Tibial nerve (tissue), 4 donors: ENCODE measurements around the gene NXPH4. TPM values are rescaled to one million over a fixed set of nuclear protein-coding genes. Genes with fewer than 3 reads are reported as not detected.
A peak's percentile ranks its signal among the peaks of the same experiment; 100 is the strongest.

ENCODE experiments used
- DNase-seq, 2 donors: peaks; one replicate each; pipeline ENCODE4 v3.0.0-alpha.2; 2019; ENCODE audit warnings: low spot score in 2 of 2
- H3K27ac ChIP-seq, 4 donors: fragments of 200-600 bp; sonication (generic) in 3 of 4; one replicate each; pipeline ENCODE4 v1.5.1; 2017 to 2019; ENCODE audit warnings: mild to moderate bottlenecking in 1 of 4
- H3K27me3 ChIP-seq, 2 donors: fragments of 200-600 bp; sonication (generic) in 1 of 2; one replicate each; pipeline versions ENCODE4 v1.5.1 to v1.6.0; 2017 to 2019
- H3K36me3 ChIP-seq, 3 donors: fragments of 200-600 bp; sonication (generic); one replicate each; pipeline ENCODE4 v1.5.1; 2018 to 2019
- H3K4me1 ChIP-seq, 4 donors: fragments of 200-600 bp; sonication (generic) in 3 of 4; one replicate each; pipeline ENCODE4 v1.5.1; 2017 to 2019
- H3K4me3 ChIP-seq, 4 donors: fragments of 200-600 bp; sonication (generic) in 3 of 4; one replicate each; pipeline ENCODE4 v1.5.1; 2017 to 2019; ENCODE audit warnings: mild to moderate bottlenecking in 1 of 4, moderate library complexity in 1 of 4
- H3K9me3 ChIP-seq, 4 donors: fragments of 200-600 bp; sonication (generic) in 3 of 4; one replicate each; pipeline ENCODE4 v1.5.1; 2017 to 2019
- EP300 ChIP-seq, 2 donors: sonication (generic); formaldehyde crosslinking; IDR thresholded peaks; one replicate each; pipeline ENCODE4 v1.6.1; 2017; ENCODE audit warnings: antibody characterized with exemption in 2 of 2, mild to moderate bottlenecking in 1 of 2
- POLR2A ChIP-seq, 2 donors: fragments of 450-650 bp; IDR thresholded peaks; one replicate each; pipeline ENCODE4 v1.6.1; 2017; ENCODE audit warnings: antibody characterized with exemption in 2 of 2, mild to moderate bottlenecking in 2 of 2, moderate library complexity in 2 of 2
- WGBS, 2 donors: methylation state at CpG; one replicate each; pipeline ENCODE4 v1.1.5; 2018; 5-methylcytosine and 5-hydroxymethylcytosine counted together
- total RNA-seq, 4 donors: library from RNA; depleted of rRNA; stranded (reverse); fragments of >200 nt; gene quantifications; one replicate each; pipeline ENCODE4 v1.1.0, GENCODE V29; 2016
- TF ChIP-seq, protein P1 (sequence below), 5 experiments: fragments of 200-600 bp in 3 of 5; fragments of 450-650 bp in 2 of 5; sonication (generic) in 3 of 5; IDR thresholded peaks; one replicate each; pipeline ENCODE4 v1.5.1; 2016 to 2019; ENCODE audit warnings: antibody characterized with exemption in 5 of 5, mild to moderate bottlenecking in 3 of 5, moderate library complexity in 2 of 5

The NXPH4 gene
- total RNA-seq, 4 donors from 2014 or later, result 4.2 TPM; not detected in 3

GRCh38 chr12:57242329-57242690, 25.7 kb downstream of the NXPH4 start:
- H3K27me3 ChIP-seq, result peaks cover 8 to 68% of the 10 kb centered on the region in 2 donors
- peaks cover 0 to 5% (median 0%) of the 10 kb centered on the region in 3 donors for H3K36me3 ChIP-seq
- TF ChIP-seq, protein P1, sequence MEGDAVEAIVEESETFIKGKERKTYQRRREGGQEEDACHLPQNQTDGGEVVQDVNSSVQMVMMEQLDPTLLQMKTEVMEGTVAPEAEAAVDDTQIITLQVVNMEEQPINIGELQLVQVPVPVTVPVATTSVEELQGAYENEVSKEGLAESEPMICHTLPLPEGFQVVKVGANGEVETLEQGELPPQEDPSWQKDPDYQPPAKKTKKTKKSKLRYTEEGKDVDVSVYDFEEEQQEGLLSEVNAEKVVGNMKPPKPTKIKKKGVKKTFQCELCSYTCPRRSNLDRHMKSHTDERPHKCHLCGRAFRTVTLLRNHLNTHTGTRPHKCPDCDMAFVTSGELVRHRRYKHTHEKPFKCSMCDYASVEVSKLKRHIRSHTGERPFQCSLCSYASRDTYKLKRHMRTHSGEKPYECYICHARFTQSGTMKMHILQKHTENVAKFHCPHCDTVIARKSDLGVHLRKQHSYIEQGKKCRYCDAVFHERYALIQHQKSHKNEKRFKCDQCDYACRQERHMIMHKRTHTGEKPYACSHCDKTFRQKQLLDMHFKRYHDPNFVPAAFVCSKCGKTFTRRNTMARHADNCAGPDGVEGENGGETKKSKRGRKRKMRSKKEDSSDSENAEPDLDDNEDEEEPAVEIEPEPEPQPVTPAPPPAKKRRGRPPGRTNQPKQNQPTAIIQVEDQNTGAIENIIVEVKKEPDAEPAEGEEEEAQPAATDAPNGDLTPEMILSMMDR (IDR thresholded peaks at IDR 0.05), result no peak
- no peak for TF ChIP-seq EP300 (IDR thresholded peaks at IDR 0.05)
- no peak for TF ChIP-seq POLR2A (IDR thresholded peaks at IDR 0.05)
- no peak overlapping the region for H3K27ac ChIP-seq
- DNase-seq, result no peak
- peaks cover 5 to 70% (median 56%) of the 10 kb centered on the region in 4 donors for H3K4me1 ChIP-seq
- 3 to 6% methylated on average over 14 to 17 of the region's 18 CpGs for WGBS, 2 donors
- no peaks in the 10 kb centered on the region for H3K9me3 ChIP-seq
- peak overlapping the region in 1 of 4 donors; percentile 18 for H3K4me3 ChIP-seq

DNA sequence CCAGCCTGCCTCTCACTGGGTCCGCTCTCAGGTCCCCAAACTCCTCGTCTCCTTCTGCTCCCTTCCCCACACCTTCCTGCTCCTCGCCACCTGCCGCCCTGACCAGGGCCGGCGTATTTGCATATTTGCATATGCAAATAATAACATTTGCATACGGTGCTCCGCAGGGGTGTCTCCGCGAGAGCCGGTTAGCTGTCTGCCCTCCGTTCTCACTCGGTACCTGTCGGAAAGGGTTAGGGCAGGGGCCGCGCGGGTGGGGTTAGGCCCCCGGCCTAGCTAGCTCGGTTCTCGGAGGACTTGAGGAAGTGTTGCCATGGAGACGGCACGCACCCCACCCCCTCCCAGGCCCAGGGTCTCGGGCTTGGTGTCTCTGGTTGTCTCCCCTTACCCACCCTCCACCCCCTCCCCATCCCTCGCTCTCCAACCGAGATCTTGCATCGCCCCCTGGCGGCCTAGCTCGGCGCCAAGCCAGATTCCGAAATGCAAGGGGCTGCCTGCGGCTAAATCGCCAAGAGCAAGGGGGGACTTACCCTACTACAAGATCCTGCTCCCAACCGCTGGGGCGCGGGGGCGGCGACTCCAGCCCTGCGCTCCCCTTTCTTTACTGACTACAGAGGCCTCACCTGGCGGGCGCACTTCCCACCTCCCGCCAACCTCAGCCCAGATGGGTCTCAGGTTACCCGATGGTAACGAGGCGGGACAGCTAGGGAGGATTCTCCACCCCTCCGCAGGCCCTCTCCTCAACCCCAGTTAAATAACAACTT, 26.3 kb downstream of the NXPH4 start:
- Histone ChIP-seq H3K36me3 (peaks cover 0 to 5% (median 0%) of the 10 kb centered on the region in 3 donors), H3K4me1 (peaks cover 5 to 64% (median 53%) of the 10 kb centered on the region in 4 donors), H3K9me3 (no peaks in the 10 kb centered on the region), H3K4me3 (peak overlapping the region in 2 of 4 donors; percentile 18 to 37), H3K27me3 (peaks cover 8 to 62% of the 10 kb centered on the region in 2 donors), H3K27ac (no peak overlapping the region)
- no peak for DNase-seq
- TF ChIP-seq, protein P1 (IDR thresholded peaks at IDR 0.05), result peak; percentile 33 to 75 (median 51)
- TF ChIP-seq EP300 (IDR thresholded peaks at IDR 0.05) (no peak), POLR2A (IDR thresholded peaks at IDR 0.05) (no peak)
- 3 to 7% methylated on average over 29 to 30 of the region's 45 CpGs for WGBS, 2 donors

DNA sequence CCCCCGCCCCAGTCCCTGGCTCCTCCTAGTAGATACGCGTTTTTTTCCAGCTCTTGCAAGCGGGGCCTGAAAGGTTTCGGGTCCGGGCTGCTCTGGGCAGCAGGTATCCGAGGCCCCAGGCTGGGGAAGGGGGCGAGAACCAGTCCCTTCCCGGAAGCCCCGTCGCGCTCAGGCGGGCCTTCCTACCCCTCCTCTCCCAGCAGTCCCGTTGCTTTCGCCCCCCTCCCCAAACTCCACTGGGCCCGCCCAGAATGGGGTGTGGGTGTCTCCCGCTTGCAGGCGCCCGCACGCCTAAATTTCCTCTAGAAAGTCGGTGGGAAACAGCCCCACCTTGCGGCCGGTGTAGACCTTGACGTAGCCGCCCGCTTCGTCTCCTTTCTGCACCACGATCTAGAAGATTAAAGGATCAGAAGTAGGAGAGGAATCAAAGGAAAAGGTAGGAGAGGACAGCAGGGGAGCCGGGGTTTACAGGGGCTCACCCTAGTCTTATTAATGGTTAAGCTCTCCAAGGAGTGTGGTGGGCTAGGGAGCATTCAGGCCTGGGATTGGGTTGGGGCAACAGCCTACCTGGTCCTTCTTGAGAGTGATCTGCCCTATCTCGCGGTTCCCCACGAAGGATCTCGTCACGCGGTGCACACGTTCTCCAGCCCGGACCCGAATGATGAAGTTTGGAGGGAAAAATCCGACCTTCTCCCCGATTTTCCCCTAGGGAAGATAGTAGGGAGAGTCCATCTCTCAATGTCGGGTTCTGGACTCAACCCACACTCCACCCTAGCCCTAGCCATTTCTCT, 27.1 kb downstream of the NXPH4 start:
- peak in 1 of 2 donors; percentile 79 for DNase-seq
- H3K4me1 ChIP-seq, result peaks cover 5 to 56% (median 45%) of the 10 kb centered on the region in 4 donors
- TF ChIP-seq EP300 (IDR thresholded peaks at IDR 0.05) (no peak), POLR2A (IDR thresholded peaks at IDR 0.05) (no peak)
- TF ChIP-seq, protein P1 (IDR thresholded peaks at IDR 0.05), result peak; percentile 65 to 73 (median 67)
- H3K4me3 ChIP-seq, result peak overlapping the region in 3 of 4 donors; percentile 16 to 37 (median 18)
- no peaks in the 10 kb centered on the region for H3K9me3 ChIP-seq
- 12 to 13% methylated on average over 41 of the region's 41 CpGs for WGBS, 2 donors
- no peak overlapping the region for H3K27ac ChIP-seq
- peaks cover 8 to 54% of the 10 kb centered on the region in 2 donors for H3K27me3 ChIP-seq
- H3K36me3 ChIP-seq, result peaks cover 0 to 5% (median 0%) of the 10 kb centered on the region in 3 donors

GRCh38 chr12:57244312-57244696, 27.7 kb downstream of the NXPH4 start:
- H3K27me3 ChIP-seq, result peaks cover 8 to 52% of the 10 kb centered on the region in 2 donors
- TF ChIP-seq POLR2A (IDR thresholded peaks at IDR 0.05), result no peak
- TF ChIP-seq, protein P1 (IDR thresholded peaks at IDR 0.05), result no peak
- TF ChIP-seq EP300 (IDR thresholded peaks at IDR 0.05), result no peak
- H3K27ac ChIP-seq, result no peak overlapping the region
- no peak overlapping the region for H3K4me3 ChIP-seq
- no peak for DNase-seq
- WGBS, 2 donors, result 60 to 73% methylated on average over 6 of the region's 6 CpGs
- peaks cover 0 to 5% (median 0%) of the 10 kb centered on the region in 3 donors for H3K36me3 ChIP-seq
- peaks cover 5 to 50% (median 40%) of the 10 kb centered on the region in 4 donors for H3K4me1 ChIP-seq
- H3K9me3 ChIP-seq, result no peaks in the 10 kb centered on the region
